ENCODE data around the gene ZNF280A. TPM values are rescaled to one million over a fixed set of nuclear protein-coding genes. Genes with fewer than 3 reads are reported as not detected.

Gene ZNF280A
- total and polyA plus RNA-seq, 2 experiments from 2014 or later, result not detected

GRCh38 chr22:22535662-22536061 is 15.6 kb upstream of the ZNF280A start:
- H3K36me3 Mint-ChIP-seq (ENCODE audit: low read depth), result no peaks in the 10 kb centered on the region
- no peak for TF ChIP-seq JUNB (IDR thresholded peaks at IDR 0.05; ENCODE audit: unreplicated experiment)
- no peak for TF ChIP-seq EZH2phosphoT487 (IDR thresholded peaks at IDR 0.05; ENCODE audit: unreplicated experiment)
- no peak for TF ChIP-seq ETS1 (IDR thresholded peaks at IDR 0.05)
- no peak for TF ChIP-seq ZNF462 (CRISPR knock-in tag; IDR thresholded peaks at IDR 0.05)
- TF ChIP-seq STAT1 (IDR thresholded peaks at IDR 0.05; ENCODE audit: unreplicated experiment), result no peak
- no peak for TF ChIP-seq ZNF114 (CRISPR knock-in tag; IDR thresholded peaks at IDR 0.05)
- no peak for TF ChIP-seq REST (IDR thresholded peaks at IDR 0.05; ENCODE audit: unreplicated experiment)
- peaks cover 7% of the 10 kb centered on the region; the same call in 1 of the 3 replicates for H3K9me3 Mint-ChIP-seq
- no peaks in the 10 kb centered on the region for H3K4me1 Mint-ChIP-seq
- peaks cover 74% of the 10 kb centered on the region for H3K27me3 Mint-ChIP-seq (ENCODE audit: insufficient read depth, low read depth, poor library complexity)
- H3K9me2 ChIP-seq (ENCODE audit: insufficient read depth), result no peaks in the 10 kb centered on the region
- H3K27ac ChIP-seq (ENCODE audit: low read depth), result no peak overlapping the region
- H4K20me1 ChIP-seq (replicated peaks; ENCODE audit: insufficient read depth), result no peaks in the 10 kb centered on the region
- no peak for ATAC-seq
- no peaks in the 10 kb centered on the region for H3K36me3 ChIP-seq (ENCODE audit: insufficient read depth)
- H3K4me3 ChIP-seq, result no peak overlapping the region
- H3K79me2 ChIP-seq (replicated peaks; ENCODE audit: insufficient read depth), result no peaks in the 10 kb centered on the region
- H3K4me1 ChIP-seq (ENCODE audit: insufficient read depth), result no peaks in the 10 kb centered on the region
- no peak overlapping the region for H3K4me2 ChIP-seq
- H2AFZ ChIP-seq, result no peak overlapping the region
- H3F3A ChIP-seq (replicated peaks; ENCODE audit: low read depth), result no peaks in the 10 kb centered on the region
- no peak overlapping the region for H3K27ac Mint-ChIP-seq
- no peak for DNase-seq (ENCODE audit: low spot score)
- H3K27me3 ChIP-seq (ENCODE audit: insufficient read depth), result peaks cover 99% of the 10 kb centered on the region
- H3K4me3 Mint-ChIP-seq, result no peak overlapping the region

Measured in GM23338 (cell line).